Activated CD4-positive, alpha-beta T cell treated with anti-CD3 and anti-CD28 coated beads for 36 hours (primary cell): ENCODE results near the gene STOX2. TPM values are rescaled to one million over a fixed set of nuclear protein-coding genes. Genes with fewer than 3 reads are reported as not detected.
A peak's percentile ranks its signal among the peaks of the same experiment; 100 is the strongest.

Source experiments
- ATAC-seq: fragments of 200-7000 bp; cut with Tn5 transposase; one replicate; pipeline ENCODE4 v1.10.0; 2021; ENCODE audit warnings: mild to moderate bottlenecking, moderate library complexity
- CTCF ChIA-PET: fragments of 350-600 bp; sonication (Branson Sonifier 250); formaldehyde crosslinking; loops from one replicate; lab custom pipeline; 2021; ENCODE audit warnings: antibody characterized with exemption; lab: Charles Lee
- POLR2A ChIA-PET: fragments of 350-600 bp; sonication (Branson Sonifier 250); formaldehyde crosslinking; loops from one replicate; lab custom pipeline; 2021; ENCODE audit warnings: antibody characterized with exemption, inconsistent platforms; lab: Charles Lee
- DNase-seq: peaks from one replicate; pipeline ENCODE4 v3.0.0-alpha.2; 2020
- H3K27ac Mint-ChIP-seq: one replicate; pipeline ENCODE4 v1.8.0; 2021; ENCODE audit warnings: mixed read lengths
- H3K27me3 Mint-ChIP-seq: one replicate; pipeline ENCODE4 v1.8.0; 2021; ENCODE audit warnings: mixed read lengths
- H3K36me3 Mint-ChIP-seq: one replicate; pipeline ENCODE4 v1.8.0; 2021; ENCODE audit warnings: low read depth, mixed read lengths
- H3K4me1 Mint-ChIP-seq: one replicate; pipeline ENCODE4 v1.8.0; 2021; ENCODE audit warnings: mixed read lengths
- H3K4me3 Mint-ChIP-seq: one replicate; pipeline ENCODE4 v1.8.0; 2021; ENCODE audit warnings: mild to moderate bottlenecking, moderate library complexity, mixed read lengths
- H3K9me3 Mint-ChIP-seq: one replicate; pipeline ENCODE4 v1.8.0; 2021; ENCODE audit warnings: low read depth, mixed read lengths
- intact Hi-C, 2 experiments: fragments of 100-400 bp; cut with DNase I in 1 of 2; cut with micrococcal nuclease in 1 of 2; formaldehyde crosslinking; loops; one replicate each; pipeline versions ENCODE4 v1.14.2 to v1.15.1; 2022 to 2024; cut with DNase I, micrococcal nuclease
- total RNA-seq, 2 experiments: library from RNA; stranded (reverse); gene quantifications; one replicate each; pipeline ENCODE4 v1.2.3, GENCODE V29; 2021

STOX2 gene
- total RNA-seq, 2 experiments from 2014 or later, result not detected

- DNase-seq (no peak), ATAC-seq (no peak)
- POLR2A ChIA-PET, result no interaction called here
- CTCF ChIA-PET, result no interaction called here
- Mint-ChIP-seq H3K4me3 (no peak overlapping the region), H3K27ac (no peak overlapping the region), H3K4me1 (no peaks in the 10 kb centered on the region), H3K27me3 (peaks cover 8% of the 10 kb centered on the region), H3K9me3 (no peaks in the 10 kb centered on the region), H3K36me3 (no peaks in the 10 kb centered on the region)
- intact Hi-C loops, result no loop called here
Measured at GRCh38 chr4:183918696-183919095, 13.6 kb downstream of the STOX2 start.

GRCh38 chr4:183919141-183919540 lies 14.0 kb downstream of the STOX2 start:
- Mint-ChIP-seq H3K4me1 (no peaks in the 10 kb centered on the region), H3K27me3 (peaks cover 8% of the 10 kb centered on the region), H3K27ac (no peak overlapping the region), H3K4me3 (no peak overlapping the region), H3K9me3 (no peaks in the 10 kb centered on the region), H3K36me3 (no peaks in the 10 kb centered on the region)
- intact Hi-C loops, result no loop called here
- ATAC-seq (no peak), DNase-seq (no peak)
- ChIA-PET POLR2A (no interaction called here), CTCF (no interaction called here)

- no peak overlapping the region for H3K27ac Mint-ChIP-seq
- no peaks in the 10 kb centered on the region for H3K4me1 Mint-ChIP-seq
- no peaks in the 10 kb centered on the region for H3K9me3 Mint-ChIP-seq
- ATAC-seq (no peak), DNase-seq (no peak)
- intact Hi-C loops, result no loop called here
- no peak overlapping the region for H3K4me3 Mint-ChIP-seq
- no peaks in the 10 kb centered on the region for H3K36me3 Mint-ChIP-seq
- ChIA-PET POLR2A (no interaction called here), CTCF (no interaction called here)
- H3K27me3 Mint-ChIP-seq, result peaks cover 8% of the 10 kb centered on the region
Measured at GRCh38 chr4:183920512-183920911, 15.4 kb downstream of the STOX2 start.

GRCh38 chr4:183921335-183921734 lies 16.2 kb downstream of the STOX2 start:
- DNase-seq, result no peak
- H3K9me3 Mint-ChIP-seq, result no peaks in the 10 kb centered on the region
- ChIA-PET POLR2A (no interaction called here), CTCF (no interaction called here)
- peaks cover 8% of the 10 kb centered on the region for H3K27me3 Mint-ChIP-seq
- ATAC-seq, result no peak
- no peaks in the 10 kb centered on the region for H3K4me1 Mint-ChIP-seq
- intact Hi-C loops, result no loop called here
- H3K36me3 Mint-ChIP-seq, result no peaks in the 10 kb centered on the region
- H3K4me3 Mint-ChIP-seq, result no peak overlapping the region
- H3K27ac Mint-ChIP-seq, result no peak overlapping the region

GRCh38 chr4:183924362-183925044 lies 19.4 kb downstream of the STOX2 start:
- Mint-ChIP-seq H3K4me3 (no peak overlapping the region), H3K36me3 (no peaks in the 10 kb centered on the region), H3K27ac (no peak overlapping the region), H3K4me1 (no peaks in the 10 kb centered on the region), H3K9me3 (no peaks in the 10 kb centered on the region), H3K27me3 (peaks cover 8% of the 10 kb centered on the region)
- DNase-seq, result no peak
- ChIA-PET POLR2A (no interaction called here), CTCF (no interaction called here)
- intact Hi-C loops, result no loop called here
- ATAC-seq, result no peak

GRCh38 chr4:183926950-183927349 lies 21.8 kb downstream of the STOX2 start:
- CTCF ChIA-PET, result no interaction called here

GRCh38 chr4:183932576-183932975 lies 27.5 kb downstream of the STOX2 start:
- H3K9me3 Mint-ChIP-seq, result no peaks in the 10 kb centered on the region
- no peak overlapping the region for H3K27ac Mint-ChIP-seq
- peaks cover 4% of the 10 kb centered on the region for H3K27me3 Mint-ChIP-seq
- intact Hi-C loops, result no loop called here
- H3K4me1 Mint-ChIP-seq, result no peaks in the 10 kb centered on the region
- POLR2A ChIA-PET, result interaction anchor here (0.6 kb wide), 1 partner anchor 13 kb away, joined by 3 read pairs; no protein-coding TSS in a partner anchor
- ATAC-seq, result no peak
- H3K4me3 Mint-ChIP-seq, result no peak overlapping the region
- DNase-seq, result no peak
- CTCF ChIA-PET, result no interaction called here
- no peaks in the 10 kb centered on the region for H3K36me3 Mint-ChIP-seq

More at GRCh38 chr4:183926950-183927349, 21.8 kb downstream of the STOX2 start:
- no peak overlapping the region for H3K4me3 Mint-ChIP-seq
- DNase-seq, result no peak
- no peak for ATAC-seq
- intact Hi-C loops, result no loop called here
- H3K27ac Mint-ChIP-seq, result no peak overlapping the region
- H3K4me1 Mint-ChIP-seq, result no peaks in the 10 kb centered on the region
- no peaks in the 10 kb centered on the region for H3K9me3 Mint-ChIP-seq
- POLR2A ChIA-PET, result no interaction called here
- H3K27me3 Mint-ChIP-seq, result peaks cover 5% of the 10 kb centered on the region
- no peaks in the 10 kb centered on the region for H3K36me3 Mint-ChIP-seq

- no peaks in the 10 kb centered on the region for H3K9me3 Mint-ChIP-seq
- DNase-seq (no peak), ATAC-seq (no peak)
- H3K36me3 Mint-ChIP-seq, result no peaks in the 10 kb centered on the region
- CTCF ChIA-PET, result no interaction called here
- peaks cover 6% of the 10 kb centered on the region for H3K27me3 Mint-ChIP-seq
- H3K27ac Mint-ChIP-seq, result no peak overlapping the region
- POLR2A ChIA-PET, result interaction anchor here (0.6 kb wide), 1 partner anchor 787 kb away, joined by 3 read pairs; no protein-coding TSS in a partner anchor
- intact Hi-C loops, result no loop called here
- H3K4me1 Mint-ChIP-seq, result no peaks in the 10 kb centered on the region
- H3K4me3 Mint-ChIP-seq, result no peak overlapping the region
Measured at GRCh38 chr4:183934761-183935160, 29.7 kb downstream of the STOX2 start.

- H3K27ac Mint-ChIP-seq, result no peak overlapping the region
- ChIA-PET POLR2A (no interaction called here), CTCF (no interaction called here)
- DNase-seq (no peak), ATAC-seq (no peak)
- H3K27me3 Mint-ChIP-seq, result peaks cover 6% of the 10 kb centered on the region
- H3K9me3 Mint-ChIP-seq, result no peaks in the 10 kb centered on the region
- H3K36me3 Mint-ChIP-seq, result no peaks in the 10 kb centered on the region
- intact Hi-C loops, result no loop called here
- no peaks in the 10 kb centered on the region for H3K4me1 Mint-ChIP-seq
- no peak overlapping the region for H3K4me3 Mint-ChIP-seq
Measured at GRCh38 chr4:183935355-183936005, 30.4 kb downstream of the STOX2 start.

- ATAC-seq, result no peak
- no peaks in the 10 kb centered on the region for H3K36me3 Mint-ChIP-seq
- no peaks in the 10 kb centered on the region for H3K4me1 Mint-ChIP-seq
- peaks cover 6% of the 10 kb centered on the region for H3K27me3 Mint-ChIP-seq
- no peak for DNase-seq
- intact Hi-C loops, result no loop called here
- ChIA-PET POLR2A (no interaction called here), CTCF (no interaction called here)
- no peak overlapping the region for H3K4me3 Mint-ChIP-seq
- H3K27ac Mint-ChIP-seq, result no peak overlapping the region
- no peaks in the 10 kb centered on the region for H3K9me3 Mint-ChIP-seq
Measured at GRCh38 chr4:183936047-183936446, 30.9 kb downstream of the STOX2 start.

- Mint-ChIP-seq H3K27ac (no peak overlapping the region), H3K4me1 (no peaks in the 10 kb centered on the region), H3K36me3 (no peaks in the 10 kb centered on the region), H3K4me3 (no peak overlapping the region), H3K27me3 (peaks cover 4% of the 10 kb centered on the region), H3K9me3 (no peaks in the 10 kb centered on the region)
- ChIA-PET CTCF (interaction anchor here (0.7 kb wide), 2 partner anchors 14 to 230 kb away, joined by 3 read pairs; no protein-coding TSS in a partner anchor), POLR2A (no interaction called here)
- ATAC-seq (peak; percentile 82), DNase-seq (no peak)
- intact Hi-C loops, result no loop called here
Measured at GRCh38 chr4:183936574-183937345, 31.7 kb downstream of the STOX2 start.
